ENCODE data around the gene GLTPD2. TPM values are rescaled to one million over a fixed set of nuclear protein-coding genes. Genes with fewer than 3 reads are reported as not detected.

The GLTPD2 gene
- total and polyA plus RNA-seq, 10 of the 15 experiments (the other 5 are each of a cell fraction or from before 2014, with no cell fraction given) = 0.16 to 0.34 TPM; not detected in 8

GRCh38 chr17:4744999-4745969 lies 43.5 kb upstream of the GLTPD2 start (continued):
- TF ChIP-seq, protein P1, sequence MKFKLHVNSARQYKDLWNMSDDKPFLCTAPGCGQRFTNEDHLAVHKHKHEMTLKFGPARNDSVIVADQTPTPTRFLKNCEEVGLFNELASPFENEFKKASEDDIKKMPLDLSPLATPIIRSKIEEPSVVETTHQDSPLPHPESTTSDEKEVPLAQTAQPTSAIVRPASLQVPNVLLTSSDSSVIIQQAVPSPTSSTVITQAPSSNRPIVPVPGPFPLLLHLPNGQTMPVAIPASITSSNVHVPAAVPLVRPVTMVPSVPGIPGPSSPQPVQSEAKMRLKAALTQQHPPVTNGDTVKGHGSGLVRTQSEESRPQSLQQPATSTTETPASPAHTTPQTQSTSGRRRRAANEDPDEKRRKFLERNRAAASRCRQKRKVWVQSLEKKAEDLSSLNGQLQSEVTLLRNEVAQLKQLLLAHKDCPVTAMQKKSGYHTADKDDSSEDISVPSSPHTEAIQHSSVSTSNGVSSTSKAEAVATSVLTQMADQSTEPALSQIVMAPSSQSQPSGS (IDR thresholded peaks at IDR 0.05; ENCODE audit: low read length) = no peak
- TF ChIP-seq, protein P2, sequence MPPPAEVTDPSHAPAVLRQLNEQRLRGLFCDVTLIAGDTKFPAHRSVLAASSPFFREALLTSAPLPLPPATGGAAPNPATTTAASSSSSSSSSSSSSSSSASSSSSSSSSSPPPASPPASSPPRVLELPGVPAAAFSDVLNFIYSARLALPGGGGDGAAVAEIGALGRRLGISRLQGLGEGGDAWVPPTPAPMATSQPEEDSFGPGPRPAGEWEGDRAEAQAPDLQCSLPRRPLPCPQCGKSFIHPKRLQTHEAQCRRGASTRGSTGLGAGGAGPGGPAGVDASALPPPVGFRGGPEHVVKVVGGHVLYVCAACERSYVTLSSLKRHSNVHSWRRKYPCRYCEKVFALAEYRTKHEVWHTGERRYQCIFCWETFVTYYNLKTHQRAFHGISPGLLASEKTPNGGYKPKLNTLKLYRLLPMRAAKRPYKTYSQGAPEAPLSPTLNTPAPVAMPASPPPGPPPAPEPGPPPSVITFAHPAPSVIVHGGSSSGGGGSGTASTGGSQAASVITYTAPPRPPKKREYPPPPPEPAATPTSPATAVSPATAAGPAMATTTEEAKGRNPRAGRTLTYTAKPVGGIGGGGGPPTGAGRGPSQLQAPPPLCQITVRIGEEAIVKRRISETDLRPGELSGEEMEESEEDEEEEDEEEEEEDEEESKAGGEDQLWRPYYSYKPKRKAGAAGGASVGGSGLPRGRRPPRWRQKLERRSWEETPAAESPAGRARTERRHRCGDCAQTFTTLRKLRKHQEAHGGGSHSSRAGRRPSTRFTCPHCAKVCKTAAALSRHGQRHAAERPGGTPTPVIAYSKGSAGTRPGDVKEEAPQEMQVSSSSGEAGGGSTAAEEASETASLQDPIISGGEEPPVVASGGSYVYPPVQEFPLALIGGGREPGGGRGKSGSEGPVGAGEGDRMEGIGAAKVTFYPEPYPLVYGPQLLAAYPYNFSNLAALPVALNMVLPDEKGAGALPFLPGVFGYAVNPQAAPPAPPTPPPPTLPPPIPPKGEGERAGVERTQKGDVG (CRISPR knock-in tag; IDR thresholded peaks at IDR 0.05) = no peak
- TF ChIP-seq HDAC2 (IDR thresholded peaks at IDR 0.05) = no peak
- no peak for TF ChIP-seq CEBPB (IDR thresholded peaks at IDR 0.05; ENCODE audit: borderline replicate concordance in 1 of 2, low read depth in 2 of 2, low read length in 2 of 2)
- TF ChIP-seq YY1 (IDR thresholded peaks at IDR 0.05; ENCODE audit: low read depth, low read length) = no peak
- no peak for TF ChIP-seq NRF1 (conservative IDR thresholded peaks at IDR 0.05; ENCODE audit: low read depth, low read length)
- TF ChIP-seq, protein P3, sequence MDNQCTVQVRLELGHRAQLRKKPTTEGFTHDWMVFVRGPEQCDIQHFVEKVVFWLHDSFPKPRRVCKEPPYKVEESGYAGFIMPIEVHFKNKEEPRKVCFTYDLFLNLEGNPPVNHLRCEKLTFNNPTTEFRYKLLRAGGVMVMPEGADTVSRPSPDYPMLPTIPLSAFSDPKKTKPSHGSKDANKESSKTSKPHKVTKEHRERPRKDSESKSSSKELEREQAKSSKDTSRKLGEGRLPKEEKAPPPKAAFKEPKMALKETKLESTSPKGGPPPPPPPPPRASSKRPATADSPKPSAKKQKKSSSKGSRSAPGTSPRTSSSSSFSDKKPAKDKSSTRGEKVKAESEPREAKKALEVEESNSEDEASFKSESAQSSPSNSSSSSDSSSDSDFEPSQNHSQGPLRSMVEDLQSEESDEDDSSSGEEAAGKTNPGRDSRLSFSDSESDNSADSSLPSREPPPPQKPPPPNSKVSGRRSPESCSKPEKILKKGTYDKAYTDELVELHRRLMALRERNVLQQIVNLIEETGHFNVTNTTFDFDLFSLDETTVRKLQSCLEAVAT (IDR thresholded peaks at IDR 0.05) = no peak
- TF ChIP-seq FOXM1 (IDR thresholded peaks at IDR 0.05; ENCODE audit: low read depth, low read length) = no peak
- TF ChIP-seq MTA3 (IDR thresholded peaks at IDR 0.05; ENCODE audit: borderline replicate concordance, low read length) = no peak
- TF ChIP-seq USF1 (IDR thresholded peaks at IDR 0.05; ENCODE audit: borderline replicate concordance, extremely low read length, insufficient read depth, low read depth, low read length) = no peak
- TF ChIP-seq, protein P4, sequence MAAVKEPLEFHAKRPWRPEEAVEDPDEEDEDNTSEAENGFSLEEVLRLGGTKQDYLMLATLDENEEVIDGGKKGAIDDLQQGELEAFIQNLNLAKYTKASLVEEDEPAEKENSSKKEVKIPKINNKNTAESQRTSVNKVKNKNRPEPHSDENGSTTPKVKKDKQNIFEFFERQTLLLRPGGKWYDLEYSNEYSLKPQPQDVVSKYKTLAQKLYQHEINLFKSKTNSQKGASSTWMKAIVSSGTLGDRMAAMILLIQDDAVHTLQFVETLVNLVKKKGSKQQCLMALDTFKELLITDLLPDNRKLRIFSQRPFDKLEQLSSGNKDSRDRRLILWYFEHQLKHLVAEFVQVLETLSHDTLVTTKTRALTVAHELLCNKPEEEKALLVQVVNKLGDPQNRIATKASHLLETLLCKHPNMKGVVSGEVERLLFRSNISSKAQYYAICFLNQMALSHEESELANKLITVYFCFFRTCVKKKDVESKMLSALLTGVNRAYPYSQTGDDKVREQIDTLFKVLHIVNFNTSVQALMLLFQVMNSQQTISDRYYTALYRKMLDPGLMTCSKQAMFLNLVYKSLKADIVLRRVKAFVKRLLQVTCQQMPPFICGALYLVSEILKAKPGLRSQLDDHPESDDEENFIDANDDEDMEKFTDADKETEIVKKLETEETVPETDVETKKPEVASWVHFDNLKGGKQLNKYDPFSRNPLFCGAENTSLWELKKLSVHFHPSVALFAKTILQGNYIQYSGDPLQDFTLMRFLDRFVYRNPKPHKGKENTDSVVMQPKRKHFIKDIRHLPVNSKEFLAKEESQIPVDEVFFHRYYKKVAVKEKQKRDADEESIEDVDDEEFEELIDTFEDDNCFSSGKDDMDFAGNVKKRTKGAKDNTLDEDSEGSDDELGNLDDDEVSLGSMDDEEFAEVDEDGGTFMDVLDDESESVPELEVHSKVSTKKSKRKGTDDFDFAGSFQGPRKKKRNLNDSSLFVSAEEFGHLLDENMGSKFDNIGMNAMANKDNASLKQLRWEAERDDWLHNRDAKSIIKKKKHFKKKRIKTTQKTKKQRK (IDR thresholded peaks at IDR 0.05; ENCODE audit: low read depth, low read length) = no peak
- TF ChIP-seq CREB1 (IDR thresholded peaks at IDR 0.05; ENCODE audit: low read depth) = no peak
